Loucy (cell line): ENCODE data around the gene DOC2B.
"Not testable (repeated sequence)": the region's sequence is repeated elsewhere in the genome, so short reads cannot be mapped to it uniquely, and the experiment has no call there.

Experiments
- H2AFZ ChIP-seq: fragments of 200-600 bp; sonication (generic); 2 replicates; pipeline ENCODE4 v1.6.0; 2016; ENCODE audit warnings: antibody characterized with exemption, mild to moderate bottlenecking, low read length, moderate library complexity
- H3F3A ChIP-seq: fragments of 200-600 bp; 2 replicates; pipeline ENCODE4 v1.6.0; 2016; ENCODE audit warnings: antibody characterized with exemption, low read depth, mild to moderate bottlenecking
- H3K27me3 ChIP-seq: fragments of 200-600 bp; sonication (generic); 2 replicates; pipeline ENCODE4 v1.6.1; 2014; ENCODE audit warnings: low read length, mild to moderate bottlenecking; ENCODE audit not compliant: insufficient read depth, poor library complexity, severe bottlenecking
- H3K36me3 ChIP-seq: fragments of 200-600 bp; sonication (generic); 2 replicates; pipeline ENCODE4 v1.6.1; 2016; ENCODE audit warnings: low read length; ENCODE audit not compliant: insufficient read depth
- H3K4me1 ChIP-seq: fragments of 200-600 bp; sonication (generic); 2 replicates; pipeline ENCODE4 v1.5.1; 2014; ENCODE audit warnings: low read length, mild to moderate bottlenecking; ENCODE audit not compliant: insufficient read depth, poor library complexity, severe bottlenecking
- H3K4me2 ChIP-seq: fragments of 200-600 bp; sonication (generic); 2 replicates; pipeline ENCODE4 v1.6.0; 2014; ENCODE audit warnings: antibody characterized with exemption, low read length, low read depth, mild to moderate bottlenecking; ENCODE audit not compliant: poor library complexity, severe bottlenecking
- H3K4me3 ChIP-seq: fragments of 200-600 bp; sonication (generic); 2 replicates; pipeline ENCODE4 v1.5.1; 2014; ENCODE audit warnings: low read length, mild to moderate bottlenecking, mixed read lengths; ENCODE audit not compliant: poor library complexity, severe bottlenecking
- H3K79me2 ChIP-seq: fragments of 200-600 bp; sonication (generic); 2 replicates; pipeline ENCODE4 v1.6.1; 2014; ENCODE audit warnings: low read length; ENCODE audit not compliant: insufficient read depth
- H3K9ac ChIP-seq: fragments of 200-600 bp; sonication (generic); 2 replicates; pipeline ENCODE4 v1.6.0; 2014; ENCODE audit warnings: mild to moderate bottlenecking, low read depth, low read length, moderate library complexity; ENCODE audit not compliant: poor library complexity, severe bottlenecking
- H3K9me2 ChIP-seq: fragments of 200-600 bp; sonication (generic); replicated peaks from 2 replicates; pipeline ENCODE4 v1.6.1; 2016; ENCODE audit warnings: low read depth, low read length, mixed read lengths
- H3K9me3 ChIP-seq: fragments of 200-600 bp; sonication (generic); 2 replicates; pipeline ENCODE4 v1.6.1; 2014; ENCODE audit warnings: mild to moderate bottlenecking, antibody characterized with exemption, low read length, low read depth; ENCODE audit not compliant: insufficient read depth
- H4K20me1 ChIP-seq: fragments of 200-600 bp; sonication (generic); 2 replicates; pipeline ENCODE4 v1.6.0; 2014; ENCODE audit warnings: antibody characterized with exemption, low read length, mild to moderate bottlenecking; ENCODE audit not compliant: insufficient read depth, poor library complexity, severe bottlenecking
- EZH2phosphoT487 ChIP-seq: fragments of 200-600 bp; IDR thresholded peaks from 2 replicates; pipeline ENCODE4 v1.6.1; 2018; ENCODE audit warnings: antibody characterized with exemption, mild to moderate bottlenecking, moderate library complexity, borderline replicate concordance
- TF ChIP-seq, protein P1 (sequence below): fragments of 200-600 bp; sonication (generic); conservative IDR thresholded peaks from 2 replicates; pipeline ENCODE4 v1.5.1; 2014; ENCODE audit warnings: mild to moderate bottlenecking, antibody characterized with exemption, low read length

The DOC2B gene

DNA sequence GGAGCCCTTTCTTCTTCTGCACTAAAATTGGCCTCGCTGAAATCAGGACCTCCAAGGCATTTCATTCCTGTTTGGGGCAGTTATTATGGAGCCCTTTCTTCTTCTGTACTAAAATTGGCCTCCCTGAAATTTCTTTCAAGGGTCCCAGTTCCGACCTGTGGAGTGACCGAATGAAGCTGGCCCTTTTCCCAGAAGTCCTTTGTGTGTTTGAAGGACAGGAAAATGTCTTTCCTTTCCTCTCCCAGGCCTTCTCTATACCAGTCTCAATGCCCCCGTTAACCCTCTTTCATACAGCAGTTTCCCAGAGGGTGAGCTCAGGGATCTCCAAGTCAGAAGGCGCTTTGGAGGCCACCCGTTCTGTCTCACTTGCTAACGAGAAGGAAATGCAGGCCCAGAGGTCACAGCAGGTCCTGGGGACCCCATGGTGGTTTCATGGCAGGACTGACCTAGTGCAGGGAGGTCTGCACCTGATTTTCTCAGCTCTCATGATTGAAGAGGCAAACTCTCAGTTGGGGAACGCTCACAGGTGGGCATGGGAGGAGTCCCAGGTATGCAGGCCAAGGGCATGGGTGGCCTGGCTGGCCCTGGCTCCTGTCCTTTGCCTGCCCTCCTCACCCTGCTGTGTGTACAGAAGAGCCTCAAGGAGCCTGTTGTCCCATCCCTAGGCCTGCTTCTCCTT lies 37.1 kb upstream of the DOC2B start:
- Histone ChIP-seq H3K27me3 (no peaks in the 10 kb centered on the region), H3K4me1 (no peaks in the 10 kb centered on the region), H3K36me3 (no peaks in the 10 kb centered on the region), H3K79me2 (no peaks in the 10 kb centered on the region), H3K9me3 (peaks cover 3% of the 10 kb centered on the region; the same call in 1 of the 2 replicates), H3K4me3 (no peak overlapping the region), H3K9me2 (no peaks in the 10 kb centered on the region), H3K9ac (no peak overlapping the region), H4K20me1 (no peaks in the 10 kb centered on the region), H2AFZ (no peak overlapping the region), H3K4me2 (no peak overlapping the region), H3F3A (no peaks in the 10 kb centered on the region)
- TF ChIP-seq EZH2phosphoT487, result no peak
- TF ChIP-seq, protein P1, sequence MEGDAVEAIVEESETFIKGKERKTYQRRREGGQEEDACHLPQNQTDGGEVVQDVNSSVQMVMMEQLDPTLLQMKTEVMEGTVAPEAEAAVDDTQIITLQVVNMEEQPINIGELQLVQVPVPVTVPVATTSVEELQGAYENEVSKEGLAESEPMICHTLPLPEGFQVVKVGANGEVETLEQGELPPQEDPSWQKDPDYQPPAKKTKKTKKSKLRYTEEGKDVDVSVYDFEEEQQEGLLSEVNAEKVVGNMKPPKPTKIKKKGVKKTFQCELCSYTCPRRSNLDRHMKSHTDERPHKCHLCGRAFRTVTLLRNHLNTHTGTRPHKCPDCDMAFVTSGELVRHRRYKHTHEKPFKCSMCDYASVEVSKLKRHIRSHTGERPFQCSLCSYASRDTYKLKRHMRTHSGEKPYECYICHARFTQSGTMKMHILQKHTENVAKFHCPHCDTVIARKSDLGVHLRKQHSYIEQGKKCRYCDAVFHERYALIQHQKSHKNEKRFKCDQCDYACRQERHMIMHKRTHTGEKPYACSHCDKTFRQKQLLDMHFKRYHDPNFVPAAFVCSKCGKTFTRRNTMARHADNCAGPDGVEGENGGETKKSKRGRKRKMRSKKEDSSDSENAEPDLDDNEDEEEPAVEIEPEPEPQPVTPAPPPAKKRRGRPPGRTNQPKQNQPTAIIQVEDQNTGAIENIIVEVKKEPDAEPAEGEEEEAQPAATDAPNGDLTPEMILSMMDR, result no peak

DNA sequence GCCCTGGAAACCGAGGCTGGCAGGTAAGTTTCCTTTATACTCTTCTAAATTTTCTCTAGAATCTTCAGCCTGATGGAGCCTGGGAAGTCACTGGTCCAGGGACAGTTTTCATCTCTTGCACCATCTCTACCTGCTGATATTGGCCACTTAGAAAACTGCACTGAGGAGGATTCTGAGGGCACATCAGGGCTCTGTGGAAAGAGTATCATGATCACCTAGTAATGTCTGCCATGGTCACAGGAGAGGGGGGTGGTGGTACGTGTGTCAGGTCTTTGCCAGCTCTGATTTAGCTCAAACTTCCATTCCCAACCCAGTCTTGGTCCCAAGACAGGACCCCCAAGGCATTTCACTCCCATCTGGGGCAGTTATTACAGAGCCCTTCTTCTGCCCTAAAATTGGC lies 35.2 kb upstream of the DOC2B start:
- no peaks in the 10 kb centered on the region for H3K4me1 ChIP-seq
- H3K4me2 ChIP-seq, result no peak overlapping the region
- TF ChIP-seq, protein P1, result no peak
- no peak for TF ChIP-seq EZH2phosphoT487
- no peaks in the 10 kb centered on the region for H4K20me1 ChIP-seq
- no peak overlapping the region for H2AFZ ChIP-seq
- no peak overlapping the region for H3K9ac ChIP-seq
- H3K4me3 ChIP-seq, result no peak overlapping the region
- no peaks in the 10 kb centered on the region for H3K9me2 ChIP-seq
- H3K9me3 ChIP-seq, result peaks cover 7% of the 10 kb centered on the region; the same call in 1 of the 2 replicates
- no peaks in the 10 kb centered on the region for H3F3A ChIP-seq
- H3K79me2 ChIP-seq, result no peaks in the 10 kb centered on the region
- H3K36me3 ChIP-seq, result no peaks in the 10 kb centered on the region
- no peaks in the 10 kb centered on the region for H3K27me3 ChIP-seq

DNA sequence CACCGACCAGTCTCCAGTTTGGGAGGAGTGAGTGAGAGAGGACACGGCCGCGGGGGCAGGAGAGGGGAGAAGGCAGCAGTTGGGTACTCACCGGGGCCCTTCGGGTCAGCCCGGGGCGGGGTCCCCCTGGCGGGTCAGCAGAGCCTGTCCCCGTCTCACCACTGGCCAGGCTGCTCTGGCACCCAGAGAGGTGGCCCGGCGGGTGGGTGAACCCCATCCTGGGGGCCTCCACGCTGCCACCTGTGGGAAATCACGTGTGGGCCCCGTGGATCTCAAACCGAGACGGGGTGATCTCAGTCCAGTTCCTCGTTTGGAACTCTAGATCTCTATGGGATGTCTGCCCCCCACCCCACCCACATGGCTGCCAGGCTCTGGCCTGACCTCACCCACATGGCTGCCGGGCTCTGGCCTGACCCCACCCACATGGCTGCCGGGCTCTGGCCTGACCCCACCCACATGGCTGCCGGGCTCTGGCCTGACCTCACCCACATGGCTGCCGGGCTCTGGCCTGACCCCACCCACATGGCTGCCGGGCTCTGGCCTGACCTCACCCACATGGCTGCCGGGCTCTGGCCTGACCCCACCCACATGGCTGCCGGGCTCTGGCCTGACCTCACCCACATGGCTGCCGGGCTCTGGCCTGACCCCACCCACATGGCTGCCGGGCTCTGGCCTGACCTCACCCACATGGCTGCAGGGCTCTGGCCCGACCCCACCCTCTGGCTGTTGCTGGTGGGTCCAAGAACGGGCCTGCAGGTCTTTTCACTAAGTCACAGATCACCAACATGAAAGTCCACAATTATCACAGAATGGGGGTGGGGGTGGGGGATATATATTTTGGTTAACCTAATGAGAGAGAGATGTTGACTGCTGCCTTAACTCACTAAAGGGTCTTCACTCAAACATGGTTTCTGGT lies 34.4 kb upstream of the DOC2B start:
- not testable (repeated sequence) for H3K4me1 ChIP-seq, H3K79me2 ChIP-seq, H3K4me2 ChIP-seq, H3K9me2 ChIP-seq, H3K4me3 ChIP-seq, H2AFZ ChIP-seq, H4K20me1 ChIP-seq, H3K9me3 ChIP-seq, H3K36me3 ChIP-seq, H3F3A ChIP-seq, H3K27me3 ChIP-seq, H3K9ac ChIP-seq
